GM12878 (cell line): ENCODE data around the gene DOK4. TPM values are rescaled to one million over a fixed set of nuclear protein-coding genes. Genes with fewer than 3 reads are reported as not detected.
"Not testable (repeated sequence)": the region's sequence is repeated elsewhere in the genome, so short reads cannot be mapped to it uniquely, and the experiment has no call there.

Experiments used
- ATAC-seq: fragments of 200-7000 bp; cut with Tn5 transposase; 3 replicates; pipeline ENCODE4 v1.9.1; 2020; ENCODE audit warnings: mild to moderate bottlenecking, moderate library complexity
- BruUV-seq: library from RNA; stranded (reverse); fragments of 400-500 nt; replicated peaks from 2 replicates; lab custom pipeline; 2021; lab: Mats Ljungman, UMichigan
- CTCF ChIA-PET: fragments of 300-600 bp; sonication (Branson Sonifier 250); formaldehyde crosslinking; extraction: SDS; loops from one replicate; lab custom pipeline; 2021; ENCODE audit warnings: inconsistent platforms; lab: Yijun Ruan, JAX
- POLR2A ChIA-PET: fragments of 350-600 bp; formaldehyde crosslinking; extraction: SDS; loops from one replicate; lab custom pipeline; 2021; ENCODE audit warnings: inconsistent platforms; lab: Charles Lee
- RAD21 ChIA-PET: fragments of 300-600 bp; sonication (Branson Sonifier 250); formaldehyde crosslinking; loops from one replicate; lab custom pipeline; 2023; ENCODE audit warnings: antibody characterized with exemption; ENCODE audit not compliant: unreplicated experiment; lab: Charles Lee
- SMC1A ChIA-PET: fragments of 300-600 bp; sonication (Branson Sonifier 250); formaldehyde crosslinking; loops from one replicate; lab custom pipeline; 2023; ENCODE audit not compliant: unreplicated experiment, uncharacterized antibody; lab: Charles Lee
- DNase-seq: peaks from one replicate; pipeline ENCODE4 v3.0.0-alpha.2; 2011; ENCODE audit warnings: low read depth, low spot score
- FAIRE-seq: peaks from 3 replicates; lab custom pipeline; 2011; peaks lifted over from hg19 to GRCh38; lab: Jason Lieb, UNC
- H2AFZ ChIP-seq: 2 replicates; pipeline ENCODE4 v1.6.0; 2011; ENCODE audit warnings: low read depth, low read length, control low read depth; ENCODE audit not compliant: control insufficient read depth
- H3K27ac ChIP-seq: 2 replicates; pipeline ENCODE4 v1.5.1; 2011; ENCODE audit warnings: control low read depth; ENCODE audit not compliant: control insufficient read depth, insufficient read depth
- H3K27me3 ChIP-seq, 2 experiments: replicated peaks in 1 of 2; 2 replicates each; pipeline versions ENCODE4 v1.6.0 to v1.6.1; 2011; ENCODE audit warnings: low read length in 1 of 2; ENCODE audit not compliant: control insufficient read depth in 2 of 2, insufficient read depth in 2 of 2
- H3K36me3 ChIP-seq, 2 experiments: 2 replicates each; pipeline ENCODE4 v1.5.1; 2011; ENCODE audit warnings: low read length in 1 of 2; ENCODE audit not compliant: control insufficient read depth in 2 of 2, insufficient read depth in 2 of 2
- H3K4me1 ChIP-seq: 2 replicates; pipeline ENCODE4 v1.6.1; 2011; ENCODE audit warnings: mild to moderate bottlenecking, low read length, moderate library complexity, mixed read lengths; ENCODE audit not compliant: control insufficient read depth, insufficient read depth
- H3K4me2 ChIP-seq: 2 replicates; pipeline ENCODE4 v1.6.0; 2011; ENCODE audit warnings: control low read depth; ENCODE audit not compliant: control insufficient read depth, insufficient read depth
- H3K4me3 ChIP-seq: fragments of 200-600 bp; sonication (generic); 2 replicates; pipeline ENCODE4 v1.5.1; 2016
- H3K79me2 ChIP-seq: 2 replicates; pipeline ENCODE4 v1.6.0; 2011; ENCODE audit warnings: low read length; ENCODE audit not compliant: control insufficient read depth, insufficient read depth
- H3K9ac ChIP-seq: 2 replicates; pipeline ENCODE4 v1.8.0; 2011; ENCODE audit warnings: low read length, control low read depth, mixed read lengths; ENCODE audit not compliant: control insufficient read depth, insufficient read depth
- H3K9me3 ChIP-seq: replicated peaks from 3 replicates; pipeline ENCODE4 v1.5.1; 2011; ENCODE audit warnings: mild to moderate bottlenecking, low read length; ENCODE audit not compliant: control insufficient read depth, insufficient read depth
- H4K20me1 ChIP-seq: 2 replicates; pipeline ENCODE4 v1.6.0; 2011; ENCODE audit not compliant: control insufficient read depth, insufficient read depth
- ETV6 ChIP-seq, 2 experiments: fragments of 450-650 bp in 1 of 2; IDR thresholded peaks in 1 of 2; conservative IDR thresholded peaks in 1 of 2; 2 replicates each; pipeline ENCODE4 v1.6.1; 2014; ENCODE audit warnings: antibody characterized with exemption in 1 of 2, borderline replicate concordance in 1 of 2, low read depth in 1 of 2, mild to moderate bottlenecking in 1 of 2, moderate library complexity in 1 of 2
- EZH2 ChIP-seq: IDR thresholded peaks from 2 replicates; pipeline ENCODE4 v1.6.1; 2012; ENCODE audit warnings: low read depth, mild to moderate bottlenecking, control low read depth, inconsistent platforms, low read length, borderline replicate concordance; ENCODE audit not compliant: control insufficient read depth
- FOXM1 ChIP-seq: IDR thresholded peaks from 2 replicates; pipeline ENCODE4 v1.6.1; 2012; ENCODE audit warnings: low read depth, mild to moderate bottlenecking, inconsistent platforms, low read length, moderate library complexity
- IKZF2 ChIP-seq, 2 experiments: fragments of 450-650 bp; IDR thresholded peaks; 2 replicates each; pipeline ENCODE4 v1.6.1; 2017; ENCODE audit warnings: mild to moderate bottlenecking in 2 of 2, moderate library complexity in 2 of 2
- IRF5 ChIP-seq: fragments of 450-650 bp; IDR thresholded peaks from 2 replicates; pipeline ENCODE4 v1.6.1; 2017; ENCODE audit warnings: borderline replicate concordance
- MYC ChIP-seq: IDR thresholded peaks from 2 replicates; pipeline ENCODE4 v1.6.1; 2011; ENCODE audit warnings: mild to moderate bottlenecking, low read length, moderate library complexity, inconsistent platforms; ENCODE audit not compliant: insufficient read depth, insufficient replicate concordance, insufficient read length, severe bottlenecking
- NFYB ChIP-seq: IDR thresholded peaks from 2 replicates; pipeline ENCODE4 v1.6.1; 2011; ENCODE audit warnings: low read depth, mild to moderate bottlenecking, low read length, improper control_type of control experiment, moderate library complexity; ENCODE audit not compliant: insufficient read depth
- STAT1 ChIP-seq: fragments of 450-650 bp; conservative IDR thresholded peaks from 2 replicates; pipeline ENCODE4 v1.6.1; 2014; ENCODE audit warnings: antibody characterized with exemption, mild to moderate bottlenecking
- ZNF24 ChIP-seq: fragments of 450-650 bp; IDR thresholded peaks from 2 replicates; pipeline ENCODE4 v1.6.1; 2017; ENCODE audit warnings: antibody characterized with exemption, mild to moderate bottlenecking
- WGBS: methylation state at CpG from one replicate; pipeline ENCODE4 v1.1.6; 2016; ENCODE audit warnings: low lambda C conversion rate; ENCODE audit not compliant: insufficient replicate concordance, insufficient coverage; ENCODE audit errors: missing lambda C conversion rate; 5-methylcytosine and 5-hydroxymethylcytosine counted together
- in situ Hi-C: fragments of 300-500 bp; cut with MboI; formaldehyde crosslinking; loops from 9 replicates; pipeline ENCODE4 v1.14.3; 2018; ENCODE audit warnings: mixed read lengths
- intact Hi-C: fragments of 100-400 bp; cut with micrococcal nuclease; formaldehyde crosslinking; loops from one replicate; pipeline ENCODE4 v1.14.2; 2022; ENCODE audit not compliant: unreplicated experiment
- polyA plus RNA-seq, 11 experiments: library from polyadenylated mRNA; depleted of rRNA in 4 of 11; unstranded in 6 of 11; stranded (reverse) in 5 of 11; fragments of >200 nt; fragmentation: Nextera tagmentation in 4 of 11; fragmentation: Illumina TruSeq in 1 of 11; extraction: Ambion mirVana in 4 of 11; extraction: Trizol in 1 of 11; gene quantifications; 1 replicate in 1 of 11; 2 replicates in 10 of 11; pipeline versions ENCODE4 v1.2.1 to v1.2.3, GENCODE V29; 2011 to 2016; ENCODE audit warnings: inconsistent platforms in 2 of 11, missing spikeins in 2 of 11, low read depth in 1 of 11
- total RNA-seq, 4 experiments: library from RNA; depleted of rRNA in 3 of 4; stranded (reverse); fragments of >200 nt in 3 of 4; fragmentation: Illumina TruSeq in 1 of 4; extraction: Trizol in 1 of 4; gene quantifications; 2 replicates each; pipeline versions ENCODE4 v1.2.1 to v1.2.3, GENCODE V29; 2013 to 2021

Gene DOK4
- total and polyA plus RNA-seq, 10 of the 15 experiments (the other 5 are each of a cell fraction or from before 2014, with no cell fraction given), result 0.20 to 7.0 (median 2.4) TPM; not detected in 1

DNA sequence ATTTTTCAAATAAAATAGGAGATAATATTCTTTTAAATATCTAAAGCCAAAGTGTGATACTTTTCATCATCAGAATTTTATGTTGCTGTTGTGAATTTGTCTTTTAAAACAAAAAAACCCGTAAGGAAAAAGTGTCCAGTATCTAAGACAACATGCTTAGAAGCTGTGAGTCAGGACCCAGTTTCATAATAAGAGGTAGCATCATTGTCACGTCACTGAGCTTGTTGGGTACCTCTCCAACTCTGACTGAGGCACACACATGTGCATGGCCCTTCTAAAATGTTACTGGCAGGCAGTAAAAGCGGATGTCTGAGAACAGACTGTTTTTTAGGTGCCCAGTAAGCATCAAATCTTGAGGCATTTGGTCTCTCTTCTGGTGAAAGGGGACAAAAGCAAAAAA, 41.6 kb downstream of the DOK4 start:
- ChIA-PET RAD21 (interaction anchor here (0.6 to 0.8 kb wide), 2 partner anchors 26 to 75 kb away, joined by 3 read pairs; no protein-coding TSS in a partner anchor), POLR2A (interaction anchor here (0.5 to 1.1 kb wide), 2 partner anchors 9 to 237 kb away, joined by 3 to 4 read pairs; no protein-coding TSS in a partner anchor), SMC1A (interaction anchor here (1.2 to 1.6 kb wide), 2 partner anchors 9 to 28 kb away, joined by 3 read pairs; no protein-coding TSS in a partner anchor), CTCF (interaction anchor here (0.9 to 1.2 kb wide), 2 partner anchors 14 to 27 kb away, joined by 3 to 5 read pairs; no protein-coding TSS in a partner anchor)
- Histone ChIP-seq H3K4me3 (no peak overlapping the region), H3K27me3 (no peaks in the 10 kb centered on the region), H3K4me1 (peaks cover 6% of the 10 kb centered on the region; the same call in 1 of the 2 replicates), H3K27ac (no peak overlapping the region), H4K20me1 (no peaks in the 10 kb centered on the region), H2AFZ (no peak overlapping the region), H3K4me2 (no peak overlapping the region), H3K79me2 (peaks cover 40% of the 10 kb centered on the region), H3K9me3 (peaks cover 8% of the 10 kb centered on the region; the same call in 2 of the 3 replicates), H3K9ac (no peak overlapping the region), H3K36me3 (peaks cover 2 to 7% of the 10 kb centered on the region in 2 experiments; a peak in 2 of 4 replicates)
- intact Hi-C loops, result loop anchor here (10.0 kb wide), 1 partner anchor 680 kb away; the partner anchor contains the start of gene CFAP20
- FAIRE-seq (no peak), DNase-seq (no peak), ATAC-seq (no peak)
- 62% methylated on average over 3 of the region's 3 CpGs for WGBS
- no TSS peak for BruUV-seq
- in situ Hi-C loops, result no loop called here
- TF ChIP-seq IRF5 (no peak), STAT1 (no peak), EZH2 (no peak), ZNF24 (no peak), ETV6 (conservative IDR thresholded peaks at IDR 0.05 in 1 of 2, IDR thresholded peaks at IDR 0.05 in 1 of 2; ENCODE audit: borderline replicate concordance in 1 of 2, low read depth in 1 of 2) (no peak), IKZF2 (IDR thresholded peaks at IDR 0.05) (no peak), FOXM1 (no peak), MYC (no peak), NFYB (no peak)

- CTCF ChIA-PET, result interaction anchor here (3.7 kb wide), 1 partner anchor 22 kb away, joined by 17 read pairs; no protein-coding TSS in a partner anchor
- intact Hi-C loops, result loop anchor here (10.0 kb wide), 1 partner anchor 684 kb away; the partner anchor contains the start of gene CFAP20
- not testable (repeated sequence) for H3K4me1 ChIP-seq
Measured at GRCh38 chr16:57440551-57440950, 45.7 kb downstream of the DOK4 start.

More at GRCh38 chr16:57440551-57440950, 45.7 kb downstream of the DOK4 start:
- POLR2A ChIA-PET, H3K4me3 ChIP-seq, H3K9me3 ChIP-seq, ATAC-seq, BruUV-seq, H2AFZ ChIP-seq, RAD21 ChIA-PET, H3K27ac ChIP-seq, DNase-seq, H4K20me1 ChIP-seq, H3K4me2 ChIP-seq, in situ Hi-C loops, H3K27me3 ChIP-seq, H3K9ac ChIP-seq, FAIRE-seq: not testable (repeated sequence)
- SMC1A ChIA-PET, result interaction anchor here (0.8 kb wide), 1 partner anchor 931 kb away, joined by 3 read pairs; no protein-coding TSS in a partner anchor
- WGBS, result 84% methylated on average over 8 of the region's 8 CpGs
- H3K79me2 ChIP-seq, result peaks cover 14% of the 10 kb centered on the region
- H3K36me3 ChIP-seq, result peaks cover 5 to 14% of the 10 kb centered on the region in 2 experiments
